Measurements from ENCODE around the gene SLFN11. TPM values are rescaled to one million over a fixed set of nuclear protein-coding genes. Genes with fewer than 3 reads are reported as not detected.

Gene SLFN11
- total and polyA plus RNA-seq, 2 of the 8 experiments (the other 6 are each of a cell fraction or from before 2014, with no cell fraction given): 0.11 to 0.28 TPM

DNA sequence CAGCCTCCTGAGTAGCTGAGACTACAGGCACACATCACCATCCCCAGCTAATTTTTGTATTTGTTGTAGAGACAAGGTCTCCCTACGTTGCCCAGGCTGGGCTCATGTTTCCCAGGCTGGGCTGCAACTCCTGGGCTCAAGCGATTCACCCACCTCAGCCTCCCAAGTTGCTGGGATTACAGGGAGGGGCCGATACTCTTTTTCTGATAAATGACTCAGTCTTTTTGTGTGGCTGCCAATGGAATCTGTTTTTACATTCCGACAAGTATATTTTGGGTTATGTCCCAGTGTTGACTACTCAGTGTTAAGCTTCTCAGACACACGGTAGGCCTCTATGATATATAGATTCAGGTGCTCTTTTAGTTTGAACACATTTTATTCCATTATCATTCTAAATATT lies 58.1 kb downstream of the SLFN11 start:
- Histone ChIP-seq H2BK5ac (ENCODE audit: low read depth, low read length) (no peak overlapping the region), H3K36me3 (ENCODE audit: control insufficient read depth in 2 of 4, insufficient read depth in 4 of 4, low read length in 3 of 4) (no peaks in the 10 kb centered on the region), H2BK12ac (ENCODE audit: low read depth, low read length) (no peak overlapping the region), H3K79me1 (ENCODE audit: low read depth, low read length) (no peaks in the 10 kb centered on the region), H4K8ac (ENCODE audit: extremely low read depth, insufficient read depth, low read length) (no peak overlapping the region), H3K79me2 (ENCODE audit: control insufficient read depth in 1 of 2, insufficient read depth in 2 of 2, low read length in 2 of 2) (no peaks in the 10 kb centered on the region), H3K56ac (replicated peaks; ENCODE audit: insufficient read length, low read depth, low read length) (no peak overlapping the region), H4K91ac (replicated peaks; ENCODE audit: insufficient read length, low read length) (no peak overlapping the region), H3K23me2 (ENCODE audit: low read depth, low read length) (peaks cover 2% of the 10 kb centered on the region; the same call in 1 of the 2 replicates), H3K9ac (replicated peaks in 1 of 4; ENCODE audit: extremely low read depth in 1 of 4, low read depth in 3 of 4, low read length in 3 of 4) (no peak overlapping the region), H2AFZ (ENCODE audit: low read length) (no peak overlapping the region), H4K20me1 (replicated peaks in 1 of 2; ENCODE audit: control insufficient read depth in 1 of 2, insufficient read depth in 2 of 2, low read length in 2 of 2) (no peaks in the 10 kb centered on the region), H2AK5ac (ENCODE audit: low read depth, low read length) (no peak overlapping the region), H3K27ac (ENCODE audit: low read depth, low read length) (no peak overlapping the region), H3K4me1 (replicated peaks in 1 of 4; ENCODE audit: control insufficient read depth in 3 of 4, insufficient read depth in 4 of 4, low read length in 3 of 4) (peaks cover 0 to 19% (median 10%) of the 10 kb centered on the region in 4 experiments; a peak in 6 of 7 replicates), H3K23ac (ENCODE audit: insufficient read length) (no peak overlapping the region), H3K14ac (ENCODE audit: insufficient read length) (no peak overlapping the region), H2BK120ac (replicated peaks; ENCODE audit: low read depth, low read length) (no peak overlapping the region), H2BK15ac (ENCODE audit: low read length) (no peak overlapping the region), H3K18ac (ENCODE audit: extremely low read depth, low read length) (no peak overlapping the region), H3K9me3 (ENCODE audit: insufficient read depth in 2 of 2, low read depth in 1 of 2, low read length in 1 of 2) (no peaks in the 10 kb centered on the region), H3K4me2 (ENCODE audit: insufficient read depth in 1 of 2, low read depth in 2 of 2, low read length in 2 of 2) (peak overlapping the region in 1 of 2 experiments; percentile 87; a peak in 2 of 4 replicates), H2BK20ac (ENCODE audit: low read length) (no peak overlapping the region), H4K5ac (ENCODE audit: insufficient read length, low read depth, low read length) (no peak overlapping the region), H3K4me3 (ENCODE audit: extremely low read depth in 1 of 4, insufficient read depth in 2 of 4, low read depth in 3 of 4, low read length in 4 of 4) (no peak overlapping the region), H3K4ac (replicated peaks; ENCODE audit: insufficient read length, low read depth, low read length) (no peak overlapping the region), H3K27me3 (replicated peaks in 1 of 4; ENCODE audit: control insufficient read depth in 3 of 4, extremely low read depth in 1 of 4, insufficient read depth in 3 of 4, low read length in 3 of 4) (peaks cover 2 to 17% (median 16%) of the 10 kb centered on the region in 4 experiments; a peak in 6 of 7 replicates)
- FAIRE-seq (no peak), DNase-seq (ENCODE audit: low read depth in 1 of 2, low spot score in 2 of 2) (peak in 1 of 2 experiments; percentile 41)
- CTCF ChIA-PET (ENCODE audit: partially characterized antibody): interaction anchor here (0.6 to 6.8 kb wide), 7 partner anchors 135 to 223 kb away, joined by 3 to 54 read pairs (median 4); partner anchors contain the start of gene SLFN12L
- WGBS, 2 experiments (ENCODE audit: extremely low coverage in 1 of 2, insufficient coverage in 1 of 2, insufficient read length in 1 of 2, insufficient replicate concordance in 2 of 2, low coverage in 1 of 2, low lambda C conversion rate in 2 of 2, missing lambda C conversion rate in 1 of 2): 70% methylated on average over 5 of the region's 5 CpGs; no CpG with 5 or more reads in 1 of the 2 experiments
- POLR2A ChIA-PET (ENCODE audit: partially characterized antibody): no interaction called here
- no peak for TF ChIP-seq BACH1 (IDR thresholded peaks at IDR 0.05; ENCODE audit: low read length)
- TF ChIP-seq KDM5A (IDR thresholded peaks at IDR 0.05; ENCODE audit: low read length): no peak
- no peak for TF ChIP-seq E2F6 (IDR thresholded peaks at IDR 0.05)
- TF ChIP-seq NANOG (IDR thresholded peaks at IDR 0.05; ENCODE audit: insufficient read depth, low read depth, low read length, poor library complexity, severe bottlenecking): no peak
- no peak for TF ChIP-seq SAP30 (IDR thresholded peaks at IDR 0.05; ENCODE audit: insufficient read depth, insufficient replicate concordance, low read length)
- TF ChIP-seq KDM1A (IDR thresholded peaks at IDR 0.05; ENCODE audit: borderline replicate concordance, low read length): no peak
- no peak for TF ChIP-seq CEBPB (IDR thresholded peaks at IDR 0.05; ENCODE audit: low read depth, low read length)
- TF ChIP-seq TEAD4 (IDR thresholded peaks at IDR 0.05; ENCODE audit: low read depth, low read length): no peak
- TF ChIP-seq POLR2AphosphoS5 (IDR thresholded peaks at IDR 0.05; ENCODE audit: low read depth, low read length): no peak
- TF ChIP-seq POU5F1 (IDR thresholded peaks at IDR 0.05; ENCODE audit: low read depth, low read length): no peak
- TF ChIP-seq RFX5 (IDR thresholded peaks at IDR 0.05; ENCODE audit: borderline replicate concordance, low read depth, low read length): no peak

Data from H1 (cell line).